HepG2 (cell line): ENCODE measurements around the gene KBTBD13. TPM values are rescaled to one million over a fixed set of nuclear protein-coding genes. Genes with fewer than 3 reads are reported as not detected.

Source experiments
- BHLHE40 ChIP-seq: IDR thresholded peaks from 2 replicates; pipeline ENCODE4 v1.6.1; 2011; ENCODE audit warnings: low read length, improper control_type of control experiment
- FOXC1 ChIP-seq: sonication (generic); formaldehyde crosslinking; IDR thresholded peaks from 2 replicates; pipeline ENCODE4 v1.8.0; 2022; ENCODE audit warnings: mild to moderate bottlenecking, missing genetic modification reagents, borderline replicate concordance
- IRF2 ChIP-seq: IDR thresholded peaks from 2 replicates; pipeline ENCODE4 v1.6.1; 2018; ENCODE audit warnings: missing genetic modification reagents, missing compliant biosample characterization
- MED8 ChIP-seq: sonication (generic); formaldehyde crosslinking; IDR thresholded peaks from 2 replicates; pipeline ENCODE4 v1.8.1; 2023; ENCODE audit warnings: mild to moderate bottlenecking, missing genetic modification reagents; ENCODE audit not compliant: insufficient replicate concordance
- NR2F6 ChIP-seq, 2 experiments: IDR thresholded peaks; 2 replicates each; pipeline ENCODE4 v1.6.1; 2016; ENCODE audit warnings: antibody characterized with exemption in 1 of 2, mild to moderate bottlenecking in 1 of 2
- PAX8 ChIP-seq: sonication (generic); formaldehyde crosslinking; IDR thresholded peaks from 2 replicates; pipeline ENCODE4 v1.8.0; 2022; ENCODE audit warnings: mild to moderate bottlenecking, missing genetic modification reagents, borderline replicate concordance
- RFX1 ChIP-seq: fragments of 450-650 bp; IDR thresholded peaks from 2 replicates; pipeline ENCODE4 v1.6.1; 2017
- SPEN ChIP-seq: sonication (generic); formaldehyde crosslinking; IDR thresholded peaks from 2 replicates; pipeline ENCODE4 v1.5.1; 2020; ENCODE audit warnings: low read depth, mild to moderate bottlenecking, missing genetic modification reagents
- YEATS4 ChIP-seq: sonication (generic); formaldehyde crosslinking; IDR thresholded peaks from 2 replicates; pipeline ENCODE4 v1.4.0; 2020; ENCODE audit warnings: missing genetic modification reagents, borderline replicate concordance
- ZKSCAN5 ChIP-seq: sonication (generic); formaldehyde crosslinking; IDR thresholded peaks from 2 replicates; pipeline ENCODE4 v1.5.1; 2020; ENCODE audit warnings: mild to moderate bottlenecking, missing genetic modification reagents
- ZKSCAN8 ChIP-seq: IDR thresholded peaks from 2 replicates; pipeline ENCODE4 v1.6.1; 2016; ENCODE audit warnings: borderline replicate concordance, missing genetic modification reagents, missing compliant biosample characterization
- ZNF124 ChIP-seq: sonication (generic); formaldehyde crosslinking; IDR thresholded peaks from 2 replicates; pipeline ENCODE4 v1.4.0; 2020; ENCODE audit warnings: missing genetic modification reagents
- ZNF264 ChIP-seq: sonication (generic); formaldehyde crosslinking; IDR thresholded peaks from 2 replicates; pipeline ENCODE4 v1.4.0; 2020; ENCODE audit warnings: missing genetic modification reagents
- ZNF296 ChIP-seq: sonication (generic); formaldehyde crosslinking; conservative IDR thresholded peaks from 2 replicates; pipeline ENCODE4 v1.5.0; 2020; ENCODE audit warnings: mild to moderate bottlenecking, missing genetic modification reagents
- ZNF460 ChIP-seq: sonication (generic); formaldehyde crosslinking; IDR thresholded peaks from 2 replicates; pipeline ENCODE4 v1.5.1; 2020; ENCODE audit warnings: missing genetic modification reagents, mild to moderate bottlenecking, borderline replicate concordance
- ZNF563 ChIP-seq: sonication (generic); formaldehyde crosslinking; IDR thresholded peaks from 2 replicates; pipeline ENCODE4 v1.8.0; 2022; ENCODE audit warnings: mild to moderate bottlenecking, moderate library complexity, missing genetic modification reagents
- ZNF605 ChIP-seq: sonication (generic); formaldehyde crosslinking; IDR thresholded peaks from 2 replicates; pipeline ENCODE4 v1.8.0; 2022; ENCODE audit warnings: mild to moderate bottlenecking, missing genetic modification reagents
- ZNF619 ChIP-seq: sonication (generic); formaldehyde crosslinking; IDR thresholded peaks from 2 replicates; pipeline ENCODE4 v1.4.0; 2020; ENCODE audit warnings: mild to moderate bottlenecking, missing genetic modification reagents
- ZNF7 ChIP-seq: IDR thresholded peaks from 2 replicates; pipeline ENCODE4 v1.6.1; 2016; ENCODE audit warnings: missing biosample characterization, missing genetic modification reagents
- ZNF850 ChIP-seq: sonication (generic); formaldehyde crosslinking; conservative IDR thresholded peaks from 2 replicates; pipeline ENCODE4 v1.9.0; 2021; ENCODE audit warnings: mild to moderate bottlenecking, missing genetic modification reagents
- polyA plus RNA-seq, 8 experiments: library from polyadenylated mRNA; depleted of rRNA in 3 of 8; stranded (reverse) in 7 of 8; unstranded in 1 of 8; fragments of >200 nt; fragmentation: Illumina TruSeq in 4 of 8; extraction: Trizol in 4 of 8; gene quantifications; 2 replicates each; pipeline versions ENCODE4 v1.2.1 to v1.2.3, GENCODE V29; 2011 to 2016; ENCODE audit warnings: low read depth in 4 of 8, missing spikeins in 1 of 8, mixed read lengths in 1 of 8; ENCODE audit not compliant: insufficient read depth in 1 of 8
- total RNA-seq, 5 experiments: library from RNA; depleted of rRNA; stranded (reverse); fragments of >200 nt; fragmentation: Illumina TruSeq; extraction: Trizol; gene quantifications; 2 replicates each; pipeline ENCODE4 v1.2.3, GENCODE V29; 2016; ENCODE audit warnings: low read depth in 1 of 5
- TF ChIP-seq, protein P1 (sequence below): IDR thresholded peaks from 2 replicates; pipeline ENCODE4 v1.6.1; 2016; ENCODE audit warnings: missing biosample characterization, missing genetic modification reagents, low read depth
- TF ChIP-seq, protein P2 (sequence below): sonication (generic); formaldehyde crosslinking; IDR thresholded peaks from one replicate; pipeline ENCODE4 v1.5.1; 2020; ENCODE audit warnings: mild to moderate bottlenecking, missing genetic modification reagents; ENCODE audit errors: not compliant biosample characterization

The KBTBD13 gene
- total and polyA plus RNA-seq, 2 of the 13 experiments (the other 11 are each of a cell fraction or from before 2014, with no cell fraction given) = not detected

DNA sequence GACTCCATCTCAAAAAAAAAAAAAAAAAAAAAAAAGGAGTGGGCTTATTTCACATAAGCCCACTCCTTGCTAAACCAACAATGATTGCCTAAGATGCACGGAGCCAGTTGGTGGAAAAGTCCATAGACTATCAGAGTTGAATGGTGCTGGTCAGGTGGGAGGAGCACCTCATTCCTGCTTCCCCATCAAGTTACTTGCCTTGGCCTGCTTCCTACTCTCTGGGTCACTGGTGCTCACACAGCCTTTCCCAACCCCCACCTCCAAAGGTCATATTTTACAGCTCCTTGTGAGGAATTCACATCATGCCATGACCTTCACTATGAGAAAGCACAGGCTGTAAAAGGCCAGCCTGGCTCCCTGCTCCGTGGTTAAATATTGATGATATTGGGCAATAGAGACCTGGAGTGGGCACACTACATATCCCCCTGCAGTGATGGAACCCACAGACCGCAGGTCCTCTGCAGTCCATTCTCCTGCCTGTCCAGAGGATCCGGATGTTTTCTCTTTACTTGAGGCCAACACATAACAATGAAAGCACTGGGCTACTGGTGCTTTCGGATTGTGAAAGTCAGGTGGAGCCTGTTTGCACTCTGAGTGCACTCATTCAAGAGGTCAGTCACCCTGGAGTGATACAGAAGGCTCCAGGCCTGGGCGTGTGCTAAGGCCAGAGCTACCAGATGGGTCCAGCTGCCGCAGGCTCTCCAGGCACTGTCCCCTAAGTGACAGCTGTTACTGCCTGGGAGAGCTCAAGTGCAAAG, 31.6 kb upstream of the KBTBD13 start, which contains the start of gene SLC51B (continued):
- TF ChIP-seq FOXC1 (CRISPR knock-in tag) (peak; percentile 19), ZKSCAN8 (peak; percentile 93; the same call in 1 of the 2 replicates), ZNF850 (CRISPR knock-in tag) (no peak), ZNF619 (CRISPR knock-in tag) (no peak), ZNF563 (CRISPR knock-in tag) (no peak), ZNF605 (CRISPR knock-in tag) (peak; percentile 73), ZNF264 (CRISPR knock-in tag) (peak; percentile 90; the same call in 1 of the 2 replicates), MED8 (CRISPR knock-in tag) (peak; percentile 68), ZKSCAN5 (CRISPR knock-in tag) (no peak), ZNF124 (CRISPR knock-in tag) (no peak), NR2F6 (IDR thresholded peaks at IDR 0.05) (peak; percentile 91), NR2F6 (CRISPR knock-in tag; IDR thresholded peaks at IDR 0.05) (peak; percentile 96), IRF2 (no peak; the same call in none of the 2 replicates), BHLHE40 (0 out of 2 replicates have a peak, but pooled peaks have one; percentile 40), ZNF296 (CRISPR knock-in tag) (peak; percentile 59; the same call in 1 of the 2 replicates), SPEN (peak; percentile 53; the same call in 1 of the 2 replicates), RFX1 (no peak), ZNF7 (peak; percentile 15; the same call in 1 of the 2 replicates), PAX8 (no peak), ZNF460 (no peak), YEATS4 (CRISPR knock-in tag) (no peak)
- TF ChIP-seq, protein P1, sequence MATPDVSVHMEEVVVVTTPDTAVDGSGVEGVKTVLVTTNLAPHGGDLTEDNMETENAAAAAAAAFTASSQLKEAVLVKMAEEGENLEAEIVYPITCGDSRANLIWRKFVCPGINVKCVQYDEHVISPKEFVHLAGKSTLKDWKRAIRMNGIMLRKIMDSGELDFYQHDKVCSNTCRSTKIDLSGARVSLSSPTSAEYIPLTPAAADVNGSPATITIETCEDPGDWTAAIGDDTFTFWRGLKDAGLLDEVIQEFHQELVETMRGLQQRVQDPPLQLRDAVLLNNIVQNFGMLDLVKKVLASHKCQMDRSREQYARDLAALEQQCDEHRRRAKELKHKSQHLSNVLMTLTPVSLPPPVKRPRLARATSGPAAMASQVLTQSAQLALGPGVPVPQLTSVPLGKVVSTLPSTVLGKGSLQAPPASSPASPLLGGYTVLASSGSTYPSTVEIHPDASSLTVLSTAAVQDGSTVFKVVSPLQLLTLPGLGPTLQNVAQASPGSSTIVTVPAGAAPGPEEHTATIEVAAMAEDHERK (CRISPR knock-in tag) = no peak
- TF ChIP-seq, protein P2, sequence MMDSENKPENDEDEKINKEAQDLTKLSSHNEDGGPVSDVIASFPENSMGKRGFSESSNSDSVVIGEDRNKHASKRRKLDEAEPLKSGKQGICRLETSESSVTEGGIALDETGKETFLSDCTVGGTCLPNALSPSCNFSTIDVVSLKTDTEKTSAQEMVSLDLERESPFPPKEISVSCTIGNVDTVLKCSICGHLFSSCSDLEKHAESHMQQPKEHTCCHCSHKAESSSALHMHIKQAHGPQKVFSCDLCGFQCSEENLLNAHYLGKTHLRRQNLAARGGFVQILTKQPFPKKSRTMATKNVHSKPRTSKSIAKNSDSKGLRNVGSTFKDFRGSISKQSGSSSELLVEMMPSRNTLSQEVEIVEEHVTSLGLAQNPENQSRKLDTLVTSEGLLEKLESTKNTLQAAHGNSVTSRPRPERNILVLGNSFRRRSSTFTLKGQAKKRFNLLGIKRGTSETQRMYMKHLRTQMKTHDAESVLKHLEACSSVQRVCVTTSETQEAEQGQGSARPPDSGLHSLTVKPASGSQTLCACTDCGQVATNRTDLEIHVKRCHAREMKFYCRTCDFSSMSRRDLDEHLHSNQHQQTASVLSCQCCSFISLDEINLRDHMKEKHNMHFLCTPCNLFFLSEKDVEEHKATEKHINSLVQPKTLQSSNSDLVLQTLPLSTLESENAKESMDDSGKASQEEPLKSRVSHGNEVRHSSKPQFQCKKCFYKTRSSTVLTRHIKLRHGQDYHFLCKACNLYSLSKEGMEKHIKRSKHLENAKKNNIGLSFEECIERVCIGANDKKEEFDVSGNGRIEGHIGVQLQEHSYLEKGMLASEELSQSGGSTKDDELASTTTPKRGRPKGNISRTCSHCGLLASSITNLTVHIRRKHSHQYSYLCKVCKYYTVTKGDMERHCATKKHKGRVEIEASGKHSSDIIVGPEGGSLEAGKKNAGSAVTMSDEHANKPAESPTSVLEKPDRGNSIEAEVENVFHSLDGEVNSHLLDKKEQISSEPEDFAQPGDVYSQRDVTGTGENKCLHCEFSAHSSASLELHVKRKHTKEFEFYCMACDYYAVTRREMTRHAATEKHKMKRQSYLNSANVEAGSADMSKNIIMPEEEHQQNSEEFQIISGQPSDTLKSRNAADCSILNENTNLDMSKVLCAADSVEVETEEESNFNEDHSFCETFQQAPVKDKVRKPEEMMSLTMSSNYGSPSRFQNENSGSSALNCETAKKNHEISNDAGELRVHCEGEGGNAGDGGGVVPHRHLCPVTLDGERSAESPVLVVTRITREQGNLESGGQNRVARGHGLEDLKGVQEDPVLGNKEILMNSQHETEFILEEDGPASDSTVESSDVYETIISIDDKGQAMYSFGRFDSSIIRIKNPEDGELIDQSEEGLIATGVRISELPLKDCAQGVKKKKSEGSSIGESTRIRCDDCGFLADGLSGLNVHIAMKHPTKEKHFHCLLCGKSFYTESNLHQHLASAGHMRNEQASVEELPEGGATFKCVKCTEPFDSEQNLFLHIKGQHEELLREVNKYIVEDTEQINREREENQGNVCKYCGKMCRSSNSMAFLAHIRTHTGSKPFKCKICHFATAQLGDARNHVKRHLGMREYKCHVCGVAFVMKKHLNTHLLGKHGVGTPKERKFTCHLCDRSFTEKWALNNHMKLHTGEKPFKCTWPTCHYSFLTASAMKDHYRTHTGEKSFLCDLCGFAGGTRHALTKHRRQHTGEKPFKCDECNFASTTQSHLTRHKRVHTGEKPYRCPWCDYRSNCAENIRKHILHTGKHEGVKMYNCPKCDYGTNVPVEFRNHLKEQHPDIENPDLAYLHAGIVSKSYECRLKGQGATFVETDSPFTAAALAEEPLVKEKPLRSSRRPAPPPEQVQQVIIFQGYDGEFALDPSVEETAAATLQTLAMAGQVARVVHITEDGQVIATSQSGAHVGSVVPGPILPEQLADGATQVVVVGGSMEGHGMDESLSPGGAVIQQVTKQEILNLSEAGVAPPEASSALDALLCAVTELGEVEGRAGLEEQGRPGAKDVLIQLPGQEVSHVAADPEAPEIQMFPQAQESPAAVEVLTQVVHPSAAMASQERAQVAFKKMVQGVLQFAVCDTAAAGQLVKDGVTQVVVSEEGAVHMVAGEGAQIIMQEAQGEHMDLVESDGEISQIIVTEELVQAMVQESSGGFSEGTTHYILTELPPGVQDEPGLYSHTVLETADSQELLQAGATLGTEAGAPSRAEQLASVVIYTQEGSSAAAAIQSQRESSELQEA (CRISPR knock-in tag) = no peak
